A172 (cell line): ENCODE results near the gene NUDT14. TPM values are rescaled to one million over a fixed set of nuclear protein-coding genes. Genes with fewer than 3 reads are reported as not detected.

Experiments
- DNase-seq: peaks from one replicate; pipeline ENCODE4 v3.0.0-alpha.2; 2015; ENCODE audit warnings: low spot score
- total RNA-seq: library from RNA; depleted of rRNA; stranded (reverse); fragments of >200 nt; shearing (Covaris generic); gene quantifications from 2 replicates; pipeline ENCODE4 v1.2.3, GENCODE V29; 2014; rRNA removed

The NUDT14 gene
- total RNA-seq, 1 experiment from 2014 or later = 23.1 TPM

DNA sequence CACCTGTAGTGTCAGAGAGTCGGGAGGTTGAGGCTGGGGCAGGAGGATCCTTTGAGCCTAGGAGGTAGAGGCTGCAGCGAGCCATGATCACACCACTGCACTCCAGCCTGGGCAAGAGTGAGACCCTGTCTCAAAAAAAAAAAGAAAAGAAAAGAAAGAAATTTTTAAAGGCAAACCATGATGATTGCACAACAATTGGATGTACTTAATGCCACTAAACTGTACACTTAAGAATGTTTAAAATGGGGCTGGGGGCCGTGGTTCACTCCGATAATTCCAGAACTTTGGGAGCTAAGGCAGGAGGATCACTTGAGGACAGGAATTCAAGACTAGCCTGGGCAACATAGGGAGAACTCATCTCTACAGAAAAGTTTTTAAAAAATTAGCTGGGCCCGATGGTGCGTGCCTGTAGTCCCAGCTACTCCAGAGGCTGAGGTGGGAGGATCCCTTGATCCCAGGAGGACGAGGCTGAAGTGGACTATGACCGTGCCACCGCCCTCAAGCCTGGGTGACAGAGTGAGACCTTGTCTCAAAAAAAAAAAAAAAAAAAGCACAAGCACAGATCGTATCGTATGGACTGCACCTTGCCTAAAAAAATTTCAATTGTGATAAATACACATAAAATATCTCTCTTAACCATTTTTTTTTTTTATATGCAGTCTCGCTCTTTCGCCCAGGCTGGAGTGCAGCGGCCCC is 45.3 kb downstream of the NUDT14 start:
- DNase-seq = no peak

DNA sequence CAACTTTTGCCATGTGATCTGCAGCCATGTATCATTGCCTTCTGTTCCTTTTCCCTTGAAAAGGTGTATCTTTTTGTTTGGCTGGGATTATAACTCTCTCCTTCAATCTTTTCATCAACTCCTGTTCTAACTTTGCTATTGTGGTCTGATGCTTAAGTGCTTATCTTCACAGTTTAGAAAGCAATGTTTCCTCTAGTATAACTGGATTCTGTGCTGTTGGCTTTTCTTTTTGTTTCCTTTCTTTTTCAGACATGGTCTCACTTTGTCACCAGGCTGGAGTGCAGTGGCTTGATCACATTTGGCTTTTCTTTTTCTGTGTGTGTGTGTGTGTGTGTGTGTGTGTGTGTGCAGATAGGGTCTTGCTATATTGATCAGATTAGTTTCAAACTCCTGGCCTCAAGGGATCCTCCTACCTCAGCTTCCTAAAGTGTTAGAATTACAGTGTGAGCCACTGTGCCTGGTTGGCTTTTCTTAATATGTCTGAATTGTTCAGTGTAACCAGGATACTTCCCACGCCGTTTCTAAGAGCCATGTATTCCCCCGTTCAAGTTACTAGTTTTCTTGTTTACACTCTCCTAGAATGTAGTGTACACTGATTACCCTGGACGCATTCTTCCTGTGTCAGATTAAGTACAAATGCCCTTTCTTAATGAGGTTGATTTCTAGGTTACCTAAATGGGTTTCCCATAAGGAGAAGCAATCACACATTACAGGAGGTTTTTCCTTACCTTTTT is 48.0 kb downstream of the NUDT14 start:
- no peak for DNase-seq

DNA sequence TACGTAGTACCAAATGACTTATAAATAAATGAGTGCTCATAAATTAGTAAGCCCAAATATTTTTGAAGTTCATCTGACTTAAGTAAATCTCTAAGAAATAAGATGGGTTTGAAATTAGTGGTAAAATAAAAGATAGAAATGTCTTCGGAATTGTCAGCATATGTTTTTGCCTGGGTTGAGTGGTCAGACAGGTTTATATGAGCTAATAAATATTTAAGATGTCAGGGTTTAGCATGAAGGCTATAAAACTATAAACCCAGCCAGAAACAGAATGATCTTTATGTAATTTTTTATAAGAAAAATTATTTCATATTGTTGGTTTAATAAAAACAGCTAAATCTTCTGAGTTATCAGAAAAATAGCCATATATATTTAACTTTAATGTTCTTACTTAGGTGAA is 49.9 kb downstream of the NUDT14 start:
- DNase-seq = no peak

DNA sequence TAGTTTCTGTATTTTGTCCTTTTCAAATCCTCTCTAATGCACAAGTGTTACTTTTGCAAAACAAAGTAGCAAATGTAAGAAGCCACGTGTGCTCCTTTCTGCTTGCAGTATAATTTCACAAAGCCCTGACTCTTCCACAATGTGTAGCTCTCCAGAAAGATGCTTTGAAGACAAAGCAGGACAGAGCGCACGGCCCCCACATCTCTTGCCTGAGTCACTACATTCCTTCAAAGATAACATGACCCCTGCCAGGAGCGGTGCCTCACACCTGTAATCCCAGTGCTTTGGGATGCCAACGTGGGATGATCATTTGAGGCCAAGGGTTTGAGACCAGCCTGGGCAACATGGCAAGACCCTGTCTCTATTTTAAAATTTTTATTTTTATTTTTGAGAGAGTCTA is 53.1 kb downstream of the NUDT14 start:
- peak; percentile 34 for DNase-seq

DNA sequence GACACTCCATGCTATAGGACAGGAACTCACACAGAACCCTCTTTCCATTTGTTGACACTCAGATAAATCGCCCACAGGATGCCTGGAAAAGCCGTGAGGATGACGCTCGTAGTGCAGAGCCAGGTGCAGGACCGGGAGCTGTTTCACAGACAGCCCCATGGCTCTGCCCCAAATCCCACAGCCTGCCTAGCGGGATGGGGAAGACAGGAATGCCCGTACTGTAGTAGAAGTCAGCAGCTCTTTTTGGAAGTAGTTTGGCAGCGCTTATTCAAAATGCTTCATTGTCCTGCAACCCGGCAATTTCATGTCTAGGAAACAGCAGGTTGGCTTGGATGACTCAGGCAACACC is 54.2 kb downstream of the NUDT14 start:
- no peak for DNase-seq

DNA sequence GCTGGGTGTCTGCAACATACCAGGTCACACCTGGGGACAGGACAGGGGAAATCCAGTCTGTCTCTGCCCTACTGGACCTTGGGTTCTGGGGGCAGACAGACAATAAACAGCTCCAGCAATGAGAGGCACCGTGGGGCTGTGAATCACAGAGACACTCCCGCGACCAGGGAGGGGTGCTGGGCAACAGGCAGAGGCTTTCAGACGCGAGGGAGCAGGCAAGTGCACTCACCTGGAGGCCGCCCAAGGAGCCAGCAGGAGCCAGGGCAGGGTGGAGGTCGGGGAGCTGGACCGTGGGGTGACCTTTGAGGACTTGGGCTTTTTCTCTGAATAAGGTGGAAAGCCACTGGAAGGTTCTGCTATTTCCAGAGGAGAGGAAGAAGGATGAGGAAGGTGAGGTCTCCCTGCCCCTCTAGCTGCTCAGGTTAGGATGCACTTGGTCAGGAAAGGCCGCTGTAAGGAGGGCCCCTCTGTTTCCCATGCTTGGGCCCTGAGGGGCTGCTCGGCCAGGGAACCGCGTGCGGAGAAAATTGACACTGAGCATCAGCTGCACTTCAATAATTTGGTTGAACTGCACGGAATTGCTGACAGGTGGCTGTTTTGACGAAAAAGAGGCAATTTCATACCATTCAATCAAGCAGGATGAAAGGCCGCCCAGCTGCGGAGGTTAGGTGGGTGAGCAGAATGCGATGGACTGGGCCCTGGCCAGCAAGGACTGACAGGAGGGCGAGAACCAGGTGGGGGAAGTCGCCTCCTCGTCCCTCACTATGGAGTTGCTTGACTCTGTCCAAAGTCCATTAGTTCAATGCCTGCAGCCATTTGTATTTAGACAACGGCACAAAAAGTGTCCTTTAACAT is 54.8 kb downstream of the NUDT14 start:
- no peak for DNase-seq

DNA sequence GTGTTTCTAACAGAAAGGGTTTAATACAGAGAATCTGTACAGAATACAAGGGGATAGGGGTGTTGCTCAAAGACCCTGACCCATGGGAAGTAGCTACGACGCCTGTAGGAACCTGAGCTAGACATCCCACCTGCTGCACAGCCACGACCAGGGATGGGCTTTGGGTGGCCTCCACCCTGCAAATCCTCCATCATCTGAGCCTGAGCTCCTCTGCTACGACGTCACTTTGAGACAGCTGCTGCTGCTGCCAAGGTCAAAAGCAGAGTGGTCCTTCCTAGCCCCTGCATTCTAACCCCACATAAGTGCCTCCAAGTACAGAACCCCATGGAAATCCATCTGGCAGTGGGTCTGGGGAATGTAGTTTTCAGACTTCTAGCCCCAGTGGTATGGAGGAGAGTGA is 56.3 kb downstream of the NUDT14 start:
- DNase-seq = no peak

DNA sequence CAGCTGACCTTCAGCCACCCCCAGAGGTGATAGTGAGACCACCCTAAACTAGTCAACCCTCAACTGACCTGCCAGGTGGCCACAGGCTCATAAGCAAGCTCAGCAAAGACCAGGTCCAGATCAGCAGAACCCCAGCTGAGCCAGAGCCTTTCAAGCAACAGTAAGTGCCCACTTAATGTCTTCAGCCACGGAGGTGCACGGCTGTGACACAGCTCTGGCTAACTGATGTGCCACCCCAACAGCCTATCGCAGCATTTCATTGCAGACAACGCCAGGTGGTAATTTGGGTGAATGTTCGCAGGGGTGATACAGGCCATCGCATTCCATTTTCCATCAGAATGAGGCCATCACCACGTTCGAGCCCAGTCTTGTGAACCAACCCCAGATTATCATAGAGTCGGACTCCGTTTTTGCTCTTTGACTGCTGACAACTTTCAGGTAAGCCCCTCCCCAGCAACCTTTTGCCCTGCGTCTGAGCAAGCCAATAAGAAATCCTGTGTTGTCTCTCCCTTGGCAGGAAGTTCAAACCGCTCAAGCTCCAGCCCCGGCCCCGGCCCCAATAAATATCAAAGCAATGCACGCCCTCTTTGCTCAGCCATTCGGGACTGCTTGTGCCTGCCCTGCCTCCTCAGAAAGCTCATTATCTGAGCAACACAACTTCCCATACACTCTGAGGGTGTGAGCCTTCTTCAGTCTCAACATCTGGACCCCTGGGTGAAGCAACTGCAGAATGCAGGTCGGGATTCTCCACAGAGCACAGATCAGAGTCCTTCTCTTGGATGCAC is 56.9 kb downstream of the NUDT14 start:
- DNase-seq = no peak

DNA sequence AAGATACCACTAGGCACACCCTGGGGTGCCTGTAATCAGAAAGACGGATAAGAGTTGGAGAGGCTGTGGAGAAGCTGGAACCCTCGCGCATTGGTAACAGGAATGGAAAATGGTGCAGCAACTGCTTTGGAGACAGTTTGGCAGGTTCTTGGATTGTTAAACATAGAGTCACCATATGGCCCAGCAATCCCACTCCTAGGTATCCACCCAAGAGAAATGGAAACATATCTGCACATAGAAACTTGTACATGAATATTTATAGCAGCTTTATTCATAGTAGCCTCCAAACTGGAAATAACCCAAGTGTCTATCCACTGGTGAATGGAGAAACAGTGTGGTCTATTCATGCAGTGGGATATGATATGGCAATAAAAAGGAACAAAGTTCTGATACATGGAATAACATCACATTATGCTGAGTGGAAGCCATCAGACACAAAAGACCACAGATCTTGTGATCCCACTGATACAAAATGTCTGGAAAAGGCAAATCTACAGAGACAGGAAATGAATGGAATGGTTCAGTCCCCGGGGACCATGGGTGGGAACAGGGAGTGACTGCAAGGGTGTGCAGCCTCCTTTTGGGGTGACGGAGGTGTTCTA is 57.9 kb downstream of the NUDT14 start:
- no peak for DNase-seq

Other genes with a start within 250 kb of the NUDT14 start
- gene AHNAK2, start 202.9 kb downstream of the NUDT14 start, total RNA-seq = 162 and 191 TPM in 2 replicates
- gene CLBA1, start 195.5 kb downstream of the NUDT14 start, total RNA-seq = 9.9 and 11.1 TPM in 2 replicates
- gene CDCA4, start 160.2 kb downstream of the NUDT14 start, total RNA-seq = 37.2 and 40.4 TPM in 2 replicates
- 0.19 TPM in 1 of 2 replicates, not detected in the other for gene GPR132, start 115.9 kb downstream of the NUDT14 start, total RNA-seq
- gene JAG2, start 12.5 kb downstream of the NUDT14 start, total RNA-seq = 6.5 and 9.8 TPM in 2 replicates
- gene BTBD6, start 67.2 kb upstream of the NUDT14 start, total RNA-seq = not detected in 2 replicates
- 12.0 and 16.2 TPM in 2 replicates for gene BRF1, start 119.7 kb upstream of the NUDT14 start, total RNA-seq
- gene PACS2, start 133.4 kb upstream of the NUDT14 start, total RNA-seq = 29.8 and 35.9 TPM in 2 replicates
- 0.17 TPM in 1 of 2 replicates, not detected in the other for gene TEX22, start 217.2 kb upstream of the NUDT14 start, total RNA-seq
- 15.4 and 27.2 TPM in 2 replicates for gene MTA1, start 238.5 kb upstream of the NUDT14 start, total RNA-seq